Activated T-helper 1 cell treated with Interleukin-2 at 50 U/mL for 16 hours (primary cell): Measurements from ENCODE around the gene DR1.

ENCODE experiments used
- DNase-seq: peaks from one replicate; pipeline ENCODE4 v3.0.0-alpha.2; 2020; ENCODE audit warnings: low read depth

Gene DR1

DNA sequence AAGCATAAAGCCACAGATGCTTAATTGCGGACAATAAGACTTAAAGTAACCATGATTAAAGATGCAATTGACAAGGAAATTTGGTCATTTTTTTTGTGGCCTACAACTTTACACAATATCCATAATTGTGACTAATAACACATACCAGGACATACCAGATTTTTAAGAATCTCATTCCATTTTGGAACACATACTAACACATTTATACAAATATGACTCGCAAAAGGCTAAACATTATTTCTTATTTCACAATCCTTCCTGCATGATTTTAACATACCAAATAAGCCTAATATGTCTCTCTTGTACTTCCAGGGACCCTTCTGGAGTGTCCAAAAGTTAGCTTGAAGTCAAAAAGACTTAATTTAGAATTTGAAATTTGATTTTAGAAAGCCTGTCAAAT lies 48.8 kb downstream of the DR1 start:
- no peak for DNase-seq

DNA sequence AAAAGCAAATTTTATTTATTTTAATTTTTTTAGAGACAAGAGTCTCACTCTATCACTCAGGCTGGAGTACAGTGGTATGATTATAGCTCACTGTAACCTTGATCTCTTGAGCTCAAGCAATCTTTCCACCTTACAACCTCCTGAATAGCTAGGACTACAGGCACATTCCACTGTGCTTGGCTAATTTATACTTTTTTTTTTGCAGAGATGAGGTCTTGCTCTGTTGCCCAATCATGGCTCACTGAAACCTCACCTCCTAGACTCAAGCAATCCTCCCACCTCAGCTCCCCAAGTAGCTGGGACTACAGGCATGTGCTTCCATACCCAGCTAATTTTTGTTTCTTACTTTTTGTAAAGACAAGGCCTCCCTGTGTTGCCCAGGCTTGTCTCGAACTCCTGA lies 49.5 kb downstream of the DR1 start:
- no peak for DNase-seq

DNA sequence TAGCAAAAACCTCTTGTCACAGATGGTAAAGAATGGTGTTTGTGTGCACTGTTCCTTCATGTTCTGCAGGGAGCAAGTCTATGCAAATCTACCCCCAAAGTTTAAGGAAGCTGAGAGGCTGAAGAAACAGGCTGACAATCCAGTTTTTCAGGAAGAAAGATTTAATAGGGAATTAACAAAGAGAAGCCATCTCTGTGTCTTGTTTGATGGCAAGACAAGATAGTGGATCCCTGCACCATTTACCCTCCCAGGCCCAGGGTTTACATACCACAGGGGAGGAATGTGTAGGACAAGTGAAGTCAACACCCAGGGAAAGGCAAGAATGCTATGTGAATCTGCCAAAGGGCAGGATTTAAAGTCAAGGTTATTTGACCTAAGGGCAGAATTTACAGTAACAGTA lies 54.1 kb downstream of the DR1 start:
- DNase-seq: no peak

DNA sequence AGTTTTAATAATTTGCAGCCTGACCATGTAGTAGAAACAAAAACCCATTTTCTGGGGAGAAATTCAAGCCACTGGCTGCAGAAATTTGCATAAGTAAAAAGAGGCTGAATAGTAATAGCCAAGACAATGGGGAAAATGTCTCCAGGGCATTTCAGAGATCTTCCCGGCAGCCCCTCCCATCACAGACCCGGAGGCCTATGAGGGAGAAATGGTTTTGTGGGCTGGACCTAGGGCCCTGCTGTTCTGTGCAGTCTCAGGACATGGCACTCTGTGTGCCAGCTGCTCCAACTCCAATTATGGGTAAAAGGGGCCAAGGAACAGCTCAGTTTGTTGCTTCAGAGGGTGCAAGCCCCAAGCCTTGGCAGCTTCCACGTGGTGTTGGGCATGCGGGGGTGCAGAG lies 62.5 kb downstream of the DR1 start:
- no peak for DNase-seq

DNA sequence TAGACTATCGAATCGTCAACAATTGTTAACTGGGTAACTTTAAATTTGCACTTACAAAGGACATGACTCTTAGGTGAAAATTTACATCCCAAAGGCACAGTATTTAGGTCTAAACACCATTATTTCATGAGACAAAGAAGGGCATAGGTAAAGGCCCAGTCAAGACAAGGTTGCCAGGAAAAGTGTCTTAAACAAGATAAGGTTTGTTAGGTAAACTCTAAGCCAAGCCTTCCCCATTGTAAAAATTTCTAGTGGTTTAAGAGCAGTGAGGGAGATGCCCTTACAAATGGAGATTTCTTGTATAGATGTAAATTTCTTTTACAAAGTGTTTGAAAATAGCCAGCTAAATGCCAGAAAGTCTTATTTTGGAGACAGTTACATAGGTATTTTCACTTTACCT lies 65.3 kb downstream of the DR1 start:
- no peak for DNase-seq

DNA sequence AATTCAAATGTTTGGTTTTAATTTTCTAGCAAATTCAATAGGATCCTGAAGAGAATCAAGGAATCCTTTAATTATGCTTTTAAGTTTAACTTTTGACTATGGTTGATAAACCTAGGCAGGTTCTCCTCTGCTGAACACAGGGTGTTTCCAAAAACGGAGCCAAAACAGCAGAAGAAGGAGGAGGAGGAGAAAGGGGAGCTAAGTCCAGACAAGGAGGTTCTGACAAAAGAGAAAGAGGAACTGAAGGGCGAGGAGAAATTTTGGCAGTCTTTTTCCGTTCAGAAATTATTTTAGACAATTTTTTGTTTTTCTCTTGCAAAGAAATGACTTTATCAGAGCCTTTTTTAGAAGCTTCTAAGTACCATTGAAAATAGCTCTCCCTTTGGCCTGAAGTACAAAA lies 69.0 kb downstream of the DR1 start:
- no peak for DNase-seq

DNA sequence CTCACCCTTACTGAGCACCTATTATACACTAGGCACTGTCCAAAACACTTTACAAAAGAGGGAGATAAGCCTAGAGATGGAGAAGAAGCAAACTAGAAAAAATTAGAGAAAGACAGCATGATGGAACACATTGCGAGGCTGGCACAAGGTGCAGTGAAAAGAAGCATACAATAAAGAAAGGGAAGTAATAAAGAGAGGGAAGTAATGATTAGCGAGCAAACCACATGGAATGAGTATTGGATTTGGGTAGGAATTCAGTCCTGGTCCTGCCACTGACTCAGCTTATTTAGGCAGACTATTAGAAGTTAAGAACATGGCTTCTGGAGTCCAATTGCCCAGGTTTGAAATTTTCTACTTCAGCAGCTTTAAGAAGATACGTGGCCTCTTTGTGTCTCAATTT lies 69.6 kb downstream of the DR1 start:
- no peak for DNase-seq

DNA sequence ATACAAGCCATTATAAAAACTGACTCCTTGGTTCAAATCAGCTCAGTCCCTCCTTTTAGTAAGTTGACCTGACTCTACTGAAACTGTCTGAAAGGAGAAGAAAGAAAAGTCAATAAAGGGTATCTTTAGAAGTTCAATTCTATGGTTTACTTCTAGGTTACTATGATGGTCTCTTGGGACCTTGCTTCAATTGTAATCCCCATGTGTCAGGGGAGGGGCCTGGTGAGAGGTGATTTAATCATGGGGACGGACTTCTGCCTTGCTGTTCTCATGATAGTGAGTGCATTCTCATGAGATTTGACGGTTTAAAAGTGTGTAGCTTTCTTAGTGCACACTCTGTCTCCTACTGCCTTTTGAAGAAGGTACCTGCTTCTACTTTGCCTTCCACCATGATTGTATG lies 70.5 kb downstream of the DR1 start:
- no peak for DNase-seq
